ENCODE measurements around the gene NEK7.
"Not testable (repeated sequence)": the region's sequence is repeated elsewhere in the genome, so short reads cannot be mapped to it uniquely, and the experiment has no call there.

Gene NEK7

DNA sequence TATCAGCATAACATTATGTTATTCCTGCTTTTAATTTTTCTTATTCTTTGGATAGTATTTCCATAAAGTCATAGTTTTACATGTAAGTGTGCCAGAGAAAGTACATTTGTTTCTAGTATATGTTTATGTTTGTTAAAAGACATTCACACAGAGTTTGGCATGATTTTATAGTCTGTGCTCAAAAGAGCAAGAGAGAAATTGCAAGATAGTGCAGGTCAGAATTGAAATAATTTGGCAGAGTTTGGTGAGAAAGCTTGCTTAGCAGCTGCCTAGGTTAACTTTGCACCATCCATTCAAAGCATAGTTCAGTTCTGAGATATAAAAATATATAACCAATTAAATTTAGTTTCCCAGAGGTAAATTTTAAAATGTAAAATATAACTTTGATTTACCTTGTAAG, 17.0 kb downstream of the NEK7 start:
- DNase-seq: no peak

DNA sequence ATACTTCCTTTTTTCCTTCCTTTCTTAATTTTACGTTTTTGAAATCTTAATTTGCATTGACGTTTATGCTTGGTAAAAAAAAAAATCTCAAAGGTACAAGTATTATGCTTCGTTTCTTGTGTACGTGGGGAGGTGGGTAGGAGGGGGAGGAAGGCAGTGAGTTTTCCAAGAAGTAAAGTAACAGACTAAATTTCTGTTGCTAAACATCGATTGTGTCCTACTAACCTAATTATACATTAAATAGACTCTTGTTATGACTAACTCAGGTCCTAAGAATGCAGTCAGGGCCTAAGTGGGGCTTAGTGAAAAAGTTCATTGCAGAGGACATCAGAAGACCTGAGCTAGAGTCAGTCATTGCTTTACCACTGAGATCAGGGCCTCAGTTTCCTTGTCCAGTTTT, 17.5 kb downstream of the NEK7 start:
- no peak for DNase-seq

DNA sequence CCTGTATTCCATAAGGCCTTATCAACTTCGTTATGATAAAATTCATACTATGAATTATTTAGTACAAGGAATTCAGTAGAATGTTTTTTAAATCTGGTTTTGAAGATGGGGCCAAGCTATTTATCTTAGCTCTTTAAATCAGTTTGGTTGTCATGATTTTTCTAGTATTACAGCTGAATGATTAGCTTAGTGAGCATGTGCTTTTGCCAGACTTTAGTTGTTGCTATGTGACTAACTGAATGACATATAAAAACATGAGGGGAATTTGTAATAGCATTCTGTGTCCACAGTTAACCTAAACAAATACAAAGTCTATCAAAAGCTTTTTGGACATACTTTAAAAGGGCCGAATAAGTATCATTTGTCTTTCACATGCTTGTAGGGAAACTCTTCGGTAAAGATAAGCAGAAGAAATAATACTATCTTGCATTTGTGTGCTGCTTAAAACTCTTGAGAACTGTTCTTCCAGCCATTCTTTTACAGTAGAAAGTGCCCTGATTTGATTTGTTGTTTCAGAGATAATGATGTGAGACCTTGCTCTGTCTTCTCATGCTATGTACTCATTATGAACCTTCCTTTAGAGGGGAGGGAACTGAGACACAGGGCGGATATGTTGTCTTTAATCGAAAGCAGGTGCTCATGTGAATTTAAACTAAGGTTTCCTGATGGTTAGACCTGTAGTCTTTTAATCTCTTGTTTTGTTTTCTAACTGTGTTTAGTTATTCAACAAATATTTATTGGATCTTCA, 18.8 kb downstream of the NEK7 start:
- no peak for DNase-seq

DNA sequence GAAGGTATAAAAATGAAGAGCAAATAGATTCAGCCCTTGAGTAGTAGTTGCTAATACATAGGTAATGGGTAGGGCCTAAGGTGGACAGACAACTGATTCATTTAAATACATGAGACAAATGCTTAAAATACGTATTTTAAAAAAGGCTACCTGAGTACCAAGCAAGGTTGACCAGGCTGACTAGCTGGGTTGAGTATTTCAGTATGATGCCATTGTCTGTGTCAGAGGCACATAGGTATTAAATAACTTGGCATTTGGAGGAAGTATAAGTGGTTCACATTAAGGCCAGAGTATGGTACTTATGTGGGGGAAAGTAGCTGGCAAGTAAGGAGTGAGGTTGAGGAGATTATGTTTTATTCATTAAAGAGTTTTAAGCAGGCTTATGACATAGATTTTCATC, 19.4 kb downstream of the NEK7 start:
- DNase-seq: no peak

DNA sequence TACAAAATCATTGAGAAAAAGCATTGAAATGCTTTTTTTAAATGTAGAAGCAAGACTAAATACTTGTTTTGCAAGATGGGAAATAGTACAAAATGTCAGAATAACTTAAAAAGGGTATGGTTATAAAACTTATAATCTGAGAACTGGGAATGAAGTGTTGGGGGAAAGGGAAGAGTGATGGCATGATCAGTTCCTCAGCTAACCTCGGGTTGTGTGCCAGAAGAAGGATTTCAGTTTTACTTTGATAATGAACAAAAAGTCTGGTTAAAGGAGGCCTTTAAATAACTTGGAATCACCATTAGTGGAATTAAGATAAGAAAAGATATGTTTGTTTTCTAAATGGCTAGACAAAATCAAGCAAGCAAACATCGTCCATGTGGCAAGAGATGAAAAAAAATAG, 20.7 kb downstream of the NEK7 start:
- DNase-seq: no peak

DNA sequence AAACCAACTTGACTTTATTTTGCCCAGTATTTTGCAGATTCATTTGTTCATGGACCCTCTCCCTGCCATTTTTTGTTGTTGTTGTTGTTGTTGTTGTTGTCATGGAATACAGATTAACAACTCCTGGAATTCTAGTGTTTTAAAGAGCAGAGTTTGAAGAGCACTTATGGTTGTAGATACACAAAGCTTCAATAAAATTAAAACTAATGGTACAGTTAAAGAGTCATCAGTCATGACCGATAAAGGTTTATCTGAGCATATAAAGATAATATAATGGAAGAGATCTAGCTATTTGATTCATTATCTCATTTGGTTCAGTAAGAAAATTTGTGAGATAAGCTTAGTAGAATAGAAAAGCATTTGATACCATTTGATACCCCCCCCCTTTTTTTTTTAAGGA, 21.8 kb downstream of the NEK7 start:
- no peak for DNase-seq

DNA sequence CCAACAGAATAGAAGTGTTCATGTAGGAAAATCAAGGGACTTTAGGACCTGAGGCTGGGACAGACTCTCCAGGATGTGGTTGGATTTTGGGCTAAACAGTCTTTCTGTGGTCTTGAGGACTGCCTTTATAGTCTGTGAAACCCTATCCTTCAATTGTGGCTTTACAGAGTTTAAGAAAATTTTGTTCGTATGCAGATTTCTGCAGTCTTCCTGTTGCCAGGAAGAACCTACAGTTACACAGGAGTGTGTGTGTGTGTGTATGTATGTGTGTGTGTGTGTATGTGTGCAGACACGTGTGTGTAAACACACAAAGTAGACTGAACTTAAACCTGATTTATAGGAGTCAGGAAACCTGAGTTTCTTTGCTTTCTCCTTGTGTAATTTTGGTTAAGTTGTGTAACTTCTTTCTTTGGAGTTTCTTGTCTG, 22.8 kb downstream of the NEK7 start:
- DNase-seq: no peak

DNA sequence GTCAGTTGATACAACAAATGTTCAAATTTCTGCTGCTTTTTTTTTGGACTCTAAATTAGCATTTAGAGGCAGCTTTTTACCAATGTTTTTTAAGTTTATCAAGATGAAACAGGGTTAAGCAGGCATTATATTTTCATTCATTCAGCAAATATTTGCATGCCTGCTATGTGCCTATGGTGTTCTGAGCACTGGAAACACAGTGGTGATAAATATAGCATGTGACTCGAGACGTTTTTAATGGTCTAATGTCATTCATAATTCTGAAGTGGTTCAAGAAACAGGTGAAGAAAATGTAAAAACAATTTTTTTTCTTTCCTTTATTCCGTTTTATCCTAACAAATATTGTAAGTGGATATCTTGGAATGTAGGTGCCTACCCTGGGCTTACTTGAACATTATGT, 26.8 kb downstream of the NEK7 start:
- no peak for DNase-seq

DNA sequence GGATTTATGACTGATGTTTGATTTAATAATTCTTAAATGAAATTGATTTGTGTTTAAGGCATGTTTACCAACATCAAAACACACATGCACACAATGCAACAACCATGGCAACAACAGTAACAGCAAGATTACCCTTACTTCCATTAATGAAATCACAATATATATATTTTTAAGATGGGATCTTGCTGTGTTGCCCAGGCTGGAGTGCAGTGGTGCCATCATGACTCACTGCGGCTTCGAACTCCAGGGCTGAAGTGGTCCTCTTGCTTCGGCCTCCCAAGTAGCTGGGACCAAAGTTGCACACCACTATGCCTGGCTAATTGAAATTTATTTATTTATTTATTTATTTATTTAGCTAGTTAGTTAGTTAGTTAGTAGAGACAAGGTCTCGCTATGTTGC, 27.7 kb downstream of the NEK7 start:
- no peak for DNase-seq

DNA sequence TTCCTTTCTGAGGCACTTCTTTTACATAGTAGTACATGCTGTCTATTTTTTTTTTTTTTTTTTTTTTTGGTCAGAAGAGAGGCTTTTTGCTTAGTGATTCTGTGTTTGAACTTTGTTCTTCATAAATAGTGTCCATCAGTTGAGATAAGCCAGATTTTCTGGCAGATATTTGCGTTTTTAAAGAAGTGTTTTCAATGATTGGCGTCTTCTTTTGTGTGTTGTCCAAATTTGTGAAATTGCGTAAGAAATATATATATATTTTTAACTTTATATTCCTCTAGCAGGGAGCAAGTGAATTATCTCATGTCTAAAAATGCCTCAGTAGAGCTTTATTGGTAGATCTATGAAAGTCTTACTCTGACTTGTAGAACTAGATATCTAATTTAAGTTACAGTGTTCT, 28.3 kb downstream of the NEK7 start:
- no peak for DNase-seq

DNA sequence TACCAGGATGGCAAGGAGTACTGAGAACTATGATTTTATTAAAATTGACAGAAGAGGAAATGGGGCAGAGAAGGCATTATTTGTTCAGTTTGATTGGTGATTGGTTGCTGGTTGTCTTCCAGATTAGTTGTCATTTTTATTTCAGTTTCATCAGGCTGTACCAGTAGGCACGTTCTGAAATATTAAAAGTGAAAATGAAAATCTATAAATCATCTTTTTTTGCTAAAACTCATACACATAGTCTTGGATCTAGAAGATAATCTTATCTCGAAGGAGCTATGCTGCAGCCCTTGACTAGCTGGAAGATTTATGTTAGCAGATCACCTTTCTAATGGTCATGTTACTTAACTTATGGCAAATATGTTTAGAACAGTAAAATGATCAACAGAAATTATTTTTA, 29.0 kb downstream of the NEK7 start:
- no peak for DNase-seq

DNA sequence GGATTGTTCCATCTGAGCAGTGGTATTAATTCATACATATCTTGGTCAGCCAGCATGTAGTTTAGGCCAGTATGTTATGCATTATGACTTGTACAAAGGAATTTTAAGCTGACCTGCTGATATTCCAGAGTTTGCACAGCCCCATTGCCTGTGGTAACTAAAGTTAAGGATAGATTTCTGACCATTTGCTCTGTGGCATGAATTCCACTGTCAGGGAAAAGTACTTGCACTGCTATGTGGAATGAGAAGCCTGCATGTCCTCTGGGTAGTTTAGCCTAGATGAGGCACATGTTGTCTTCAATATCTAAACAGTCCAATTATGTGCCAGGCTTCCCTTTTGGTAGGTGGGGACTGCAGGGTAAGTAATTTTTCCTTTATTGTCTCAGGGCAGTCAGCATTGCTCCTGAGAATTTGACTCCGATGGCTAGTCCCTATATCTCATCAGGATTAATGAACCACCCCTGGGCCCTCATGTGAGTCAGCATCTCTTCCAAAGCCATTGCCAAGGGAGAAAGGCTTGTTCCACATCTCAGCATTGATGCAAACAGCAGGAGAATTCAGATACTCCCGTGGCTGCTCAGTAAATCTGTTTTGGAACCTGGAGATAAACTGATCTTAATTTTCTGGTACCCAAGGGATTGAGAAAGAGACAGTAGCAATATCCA, 30.2 kb downstream of the NEK7 start:
- DNase-seq: no peak

DNA sequence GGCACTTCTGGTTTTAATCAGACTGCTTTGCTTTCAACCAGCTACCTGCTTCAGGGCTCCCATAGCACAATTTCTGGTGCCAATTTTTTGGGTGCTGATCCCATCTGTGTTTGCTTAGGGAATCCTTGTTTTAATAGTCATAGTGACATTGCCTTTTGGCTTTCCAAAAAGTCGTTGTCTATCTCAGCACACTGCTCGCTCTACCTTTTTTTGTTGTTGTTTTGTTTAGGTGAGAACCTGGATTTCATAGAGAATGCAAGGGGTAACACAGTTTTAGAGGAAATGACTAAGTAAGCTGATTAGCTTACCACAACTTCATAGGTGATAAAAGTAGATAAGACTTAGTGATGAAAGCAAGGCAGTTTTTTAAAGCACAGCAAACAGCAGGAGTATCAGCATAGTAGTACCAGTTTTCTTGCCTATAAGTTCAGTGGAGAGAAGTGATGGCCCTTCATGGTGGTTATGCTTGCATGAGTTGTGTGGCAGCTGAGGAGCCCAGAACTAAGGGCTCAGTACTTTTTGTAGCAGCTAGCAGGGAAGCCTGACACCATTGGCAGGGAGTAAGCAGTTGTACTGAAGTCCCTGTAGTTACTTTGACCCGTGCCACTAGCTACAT, 31.3 kb downstream of the NEK7 start:
- DNase-seq: no peak

DNA sequence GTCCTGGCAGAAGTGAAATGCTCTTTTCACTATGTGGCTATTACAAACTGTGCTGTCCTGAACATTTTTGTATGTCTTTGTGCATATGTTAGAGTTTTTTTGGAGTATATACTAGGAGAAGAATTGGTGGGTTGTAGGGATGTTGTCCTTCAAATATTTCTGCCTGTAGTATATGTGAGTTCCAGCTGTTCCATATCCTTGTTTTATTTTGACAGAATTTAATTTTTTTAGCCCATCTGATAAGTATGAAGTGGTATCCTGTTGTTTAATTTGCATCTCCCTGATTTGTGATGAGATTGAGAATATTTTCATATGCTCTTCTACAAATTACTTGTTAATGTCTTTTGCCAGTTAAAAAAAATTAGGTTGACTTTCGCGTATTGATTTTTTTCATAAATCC, 34.3 kb downstream of the NEK7 start:
- DNase-seq: no peak

DNA sequence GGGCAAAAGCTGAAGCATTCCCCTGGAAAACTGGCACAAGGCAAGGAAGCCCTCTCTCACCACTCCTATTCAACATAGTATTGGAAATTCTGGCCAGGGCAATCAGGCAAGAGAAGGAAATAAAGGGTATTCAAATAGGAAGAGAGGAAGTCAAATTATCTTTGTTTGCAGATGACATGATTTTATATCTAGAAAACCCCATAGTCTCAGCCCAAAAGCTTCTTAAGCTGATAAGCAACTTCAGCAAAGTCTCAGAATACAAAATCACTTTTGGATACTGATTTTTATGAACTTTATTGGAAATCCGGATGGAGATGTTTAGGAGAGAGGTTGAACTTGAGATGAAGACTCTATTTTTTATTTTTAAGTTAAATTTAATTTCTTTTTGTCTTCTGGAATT, 37.1 kb downstream of the NEK7 start:
- DNase-seq: not testable (repeated sequence)

DNA sequence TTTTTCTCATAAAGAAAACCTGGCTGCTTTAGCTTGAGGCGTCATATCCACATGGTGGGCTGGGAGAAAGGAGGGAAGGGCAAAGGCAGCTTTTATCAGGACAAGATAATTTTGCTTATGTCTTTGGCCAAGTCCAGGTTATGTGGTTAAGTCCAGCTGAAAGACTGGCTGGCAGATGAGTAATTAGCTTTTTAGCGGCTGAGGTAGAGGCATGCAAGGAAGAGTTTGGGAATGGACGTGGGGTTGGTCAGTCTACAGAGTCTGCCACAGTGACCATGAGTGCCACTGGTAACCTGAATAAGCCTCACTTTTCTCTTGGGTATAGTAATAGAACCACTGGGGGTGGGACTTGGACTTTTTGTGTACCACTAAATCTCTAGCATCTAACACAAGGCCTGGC, 39.8 kb downstream of the NEK7 start:
- no peak for DNase-seq

DNA sequence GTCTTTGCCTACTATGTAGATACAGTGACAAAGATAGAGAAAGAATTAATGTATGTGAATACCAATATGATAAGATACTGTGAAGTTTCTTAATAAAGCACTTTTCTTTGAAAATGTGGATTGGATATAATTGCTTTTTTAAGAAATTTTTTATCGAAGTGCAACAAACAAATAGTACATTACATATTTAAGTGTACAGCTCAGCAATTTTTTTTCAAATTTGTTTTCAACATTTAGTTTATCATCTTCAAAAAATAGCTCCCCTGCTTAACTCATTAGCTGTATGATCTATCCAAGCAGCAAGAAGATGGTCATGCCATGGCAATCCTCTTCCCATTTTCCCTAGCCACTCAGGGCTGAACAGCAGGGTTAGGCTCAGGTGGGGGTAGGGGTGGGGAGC, 40.5 kb downstream of the NEK7 start:
- no peak for DNase-seq

DNA sequence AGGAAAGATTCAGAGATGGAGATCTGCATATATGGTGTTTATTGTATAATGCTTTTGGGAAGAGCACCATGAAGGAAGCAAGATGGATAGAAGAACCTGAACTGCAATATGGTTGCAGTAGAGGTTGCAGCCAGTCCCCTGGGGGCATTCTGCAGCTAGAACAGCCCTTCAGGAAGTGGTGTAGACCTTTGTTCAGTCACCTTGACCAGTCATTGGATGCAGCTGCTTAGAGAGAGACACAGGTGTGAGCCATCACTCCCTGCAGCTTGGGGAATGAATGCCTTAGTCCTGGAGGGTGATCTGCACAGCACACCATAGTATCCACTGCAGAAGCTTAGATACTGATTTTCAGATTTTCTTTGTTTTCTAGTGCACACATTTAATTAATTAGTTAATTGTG, 42.3 kb downstream of the NEK7 start:
- DNase-seq: no peak

DNA sequence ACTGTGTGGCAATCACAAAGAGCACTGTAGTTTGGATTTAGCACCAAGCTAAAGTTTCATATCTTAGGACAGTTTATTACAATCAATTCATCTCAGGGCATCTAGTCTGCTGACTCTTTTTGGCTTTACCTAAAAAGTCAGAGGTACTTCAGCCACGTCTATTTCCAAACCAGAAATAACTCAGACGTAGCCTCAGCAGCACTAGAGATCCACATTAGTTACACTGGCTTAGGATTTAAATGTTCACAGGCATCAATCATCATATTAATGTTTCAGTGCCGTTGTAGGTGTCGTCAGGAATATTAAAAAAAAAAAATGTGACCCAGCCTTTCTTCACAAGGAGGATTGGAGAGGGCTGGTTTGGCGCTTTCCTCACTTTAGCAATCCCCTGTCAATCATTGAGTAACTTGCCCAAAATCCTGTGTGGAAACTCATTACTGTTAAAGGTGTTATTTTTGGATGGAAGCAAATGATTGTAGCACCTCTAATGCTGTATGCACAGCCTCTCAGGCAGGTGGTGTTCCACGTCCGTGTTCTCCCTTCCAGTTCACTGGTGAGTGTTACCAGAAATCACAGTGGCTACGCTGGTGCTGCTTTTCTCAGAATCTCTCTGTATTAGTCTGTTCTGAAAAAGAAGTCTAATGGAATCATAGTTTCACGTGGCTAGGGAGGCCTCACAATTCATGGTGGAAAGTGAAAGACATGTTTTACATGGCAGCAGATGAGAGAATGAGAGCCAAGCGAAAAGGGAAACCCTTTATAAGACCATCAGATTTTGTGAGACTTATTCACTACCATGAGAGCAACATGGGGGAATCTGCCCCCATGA, 45.4 kb downstream of the NEK7 start:
- no peak for DNase-seq

DNA sequence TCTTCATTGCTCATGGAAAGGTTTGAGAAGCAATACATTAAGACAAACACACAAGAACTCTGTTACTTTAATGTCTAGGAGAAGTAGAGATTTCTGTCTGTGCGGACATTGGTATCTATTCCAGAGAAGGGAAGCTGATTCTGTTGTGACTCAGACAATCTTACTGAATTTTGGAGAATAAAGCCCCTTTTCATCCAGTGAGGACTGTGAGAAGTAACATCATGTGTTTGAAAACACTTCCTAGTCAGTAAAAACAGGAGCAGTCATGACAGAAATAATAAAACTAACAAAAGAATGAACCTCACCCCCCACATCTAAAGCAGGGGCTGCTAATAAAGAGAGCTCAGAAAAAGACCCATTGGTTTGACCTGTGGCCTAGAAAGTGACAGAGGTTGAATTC, 46.6 kb downstream of the NEK7 start:
- DNase-seq: no peak

DNA sequence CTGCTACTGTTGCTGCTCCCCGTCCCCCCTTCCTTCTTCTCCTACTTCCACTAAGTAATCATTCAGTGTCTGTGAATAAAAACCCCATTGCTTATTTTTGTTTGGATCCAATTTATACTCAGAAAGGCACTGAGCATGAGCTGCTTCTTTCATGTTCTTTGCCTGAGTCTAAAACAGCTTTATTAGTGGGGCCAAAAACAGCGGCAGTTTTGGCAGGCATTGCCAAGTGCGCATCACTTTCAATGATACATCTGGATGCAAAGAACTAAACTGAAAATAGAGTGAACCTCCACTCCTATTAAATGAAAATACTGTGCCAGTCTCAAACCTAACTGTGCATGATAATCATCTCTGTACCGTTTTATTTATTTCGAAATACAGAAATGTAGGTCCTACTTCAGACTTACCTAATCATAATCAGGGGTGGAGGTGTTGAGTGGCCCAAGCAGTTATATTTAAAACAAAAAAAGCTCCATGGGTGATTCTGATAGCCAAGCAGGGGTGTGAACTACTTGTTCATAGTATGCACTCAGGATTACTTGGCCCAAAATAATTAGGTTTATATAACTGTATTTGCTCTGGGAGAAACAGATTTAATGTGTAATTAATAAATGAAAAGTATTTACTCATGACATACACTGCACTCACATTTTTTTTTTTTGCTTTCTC, 48.4 kb downstream of the NEK7 start:
- DNase-seq: no peak

DNA sequence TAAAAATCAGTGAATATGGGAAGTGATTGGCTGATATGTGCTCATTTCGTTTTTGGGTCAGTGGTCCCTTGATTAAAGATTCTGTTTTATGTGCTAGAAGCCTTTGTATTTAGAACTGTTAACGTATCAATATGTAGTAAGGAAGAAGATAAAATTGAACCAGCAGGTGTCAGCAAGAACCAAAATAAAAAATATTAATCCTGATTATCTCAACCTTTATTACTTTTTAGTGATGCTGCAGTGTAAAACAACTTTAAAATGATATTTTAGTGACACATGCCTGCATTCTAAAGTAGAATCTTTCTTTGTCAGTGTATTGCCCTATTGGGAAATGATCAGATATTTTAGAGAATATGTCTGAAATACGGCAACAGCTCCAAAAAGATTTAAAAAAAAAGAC, 49.5 kb downstream of the NEK7 start:
- DNase-seq: no peak

DNA sequence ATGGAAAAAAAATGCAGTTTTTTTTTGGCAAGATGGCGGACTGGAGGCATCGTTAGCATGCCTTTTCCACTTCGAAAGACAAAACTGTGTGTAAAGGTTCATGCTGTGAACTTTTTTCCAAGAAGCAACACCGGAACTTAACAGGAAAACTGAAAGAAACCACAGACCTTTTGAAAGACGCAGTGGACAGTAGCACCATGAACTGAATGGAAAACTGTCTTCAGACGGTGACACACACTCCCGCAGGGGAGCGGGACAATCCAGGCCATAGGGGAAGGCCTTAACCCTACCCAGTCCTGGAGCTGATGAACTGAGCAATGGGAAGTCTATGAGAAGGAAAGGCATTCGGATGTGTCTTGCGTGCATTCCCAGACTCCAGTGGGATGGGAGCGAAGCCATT, 54.9 kb downstream of the NEK7 start:
- DNase-seq: no peak
